Measurements from ENCODE around the gene RAB25. TPM values are rescaled to one million over a fixed set of nuclear protein-coding genes. Genes with fewer than 3 reads are reported as not detected.

RAB25 gene
- total RNA-seq: 0.09 TPM in 1 of 2 replicates, not detected in the other

DNA sequence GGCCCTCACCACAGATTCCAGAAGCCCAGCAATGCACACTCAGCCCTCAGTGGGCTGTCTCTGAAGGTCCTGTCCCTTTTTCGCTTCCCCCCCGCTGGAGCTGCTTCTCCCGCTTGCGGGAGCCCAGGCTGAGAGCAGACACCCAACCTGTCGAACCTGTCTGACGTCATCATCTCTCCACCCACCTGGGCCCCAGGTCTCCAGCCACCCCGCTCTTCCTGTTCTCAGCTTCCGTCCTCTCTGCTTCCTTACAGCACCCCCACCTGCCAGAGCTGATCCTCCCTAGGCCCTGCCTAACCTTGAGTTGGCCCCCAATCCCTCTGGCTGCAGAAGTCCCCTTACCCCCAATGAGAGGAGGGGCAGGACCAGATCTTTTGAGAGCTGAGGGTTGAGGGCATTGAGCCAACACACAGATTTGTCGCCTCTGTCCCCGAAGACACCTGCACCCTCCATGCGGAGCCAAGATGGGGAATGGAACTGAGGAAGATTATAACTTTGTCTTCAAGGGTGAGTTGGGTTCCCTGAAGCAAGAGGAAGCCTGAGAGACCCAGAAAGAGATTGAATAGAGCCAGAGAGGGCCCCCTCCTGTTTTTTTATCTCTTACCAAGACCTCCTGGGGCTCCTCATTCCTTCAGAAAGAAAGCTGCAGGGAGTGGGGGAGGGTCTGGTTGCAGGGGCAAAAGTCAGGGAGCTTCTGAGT lies at the start of gene RAB25:
RAB25 (plus strand) TSS at position 224 of the 700 bp plus-strand sequence; CDS start at position 465, 241 bp downstream.

GRCh38 chr1:156020293-156021092 lies 40.5 kb upstream of the RAB25 start, which contains the start of gene SSR2:
Gene SSR2 (minus strand): TSS chr1:156020951. CDS start chr1:156020167, 784 bp downstream.

GRCh38 chr1:156053768-156054499 lies 7.0 kb upstream of the RAB25 start, which contains the start of gene UBQLN4:
Gene UBQLN4 (minus strand): TSS chr1:156053798. CDS start chr1:156053701, 97 bp downstream.

GRCh38 chr1:156054500-156055280 lies 6.3 kb upstream of the RAB25 start, which contains the start of gene LAMTOR2:
Gene LAMTOR2 (plus strand): TSS chr1:156054782. CDS start chr1:156054890, 108 bp downstream.

DNA sequence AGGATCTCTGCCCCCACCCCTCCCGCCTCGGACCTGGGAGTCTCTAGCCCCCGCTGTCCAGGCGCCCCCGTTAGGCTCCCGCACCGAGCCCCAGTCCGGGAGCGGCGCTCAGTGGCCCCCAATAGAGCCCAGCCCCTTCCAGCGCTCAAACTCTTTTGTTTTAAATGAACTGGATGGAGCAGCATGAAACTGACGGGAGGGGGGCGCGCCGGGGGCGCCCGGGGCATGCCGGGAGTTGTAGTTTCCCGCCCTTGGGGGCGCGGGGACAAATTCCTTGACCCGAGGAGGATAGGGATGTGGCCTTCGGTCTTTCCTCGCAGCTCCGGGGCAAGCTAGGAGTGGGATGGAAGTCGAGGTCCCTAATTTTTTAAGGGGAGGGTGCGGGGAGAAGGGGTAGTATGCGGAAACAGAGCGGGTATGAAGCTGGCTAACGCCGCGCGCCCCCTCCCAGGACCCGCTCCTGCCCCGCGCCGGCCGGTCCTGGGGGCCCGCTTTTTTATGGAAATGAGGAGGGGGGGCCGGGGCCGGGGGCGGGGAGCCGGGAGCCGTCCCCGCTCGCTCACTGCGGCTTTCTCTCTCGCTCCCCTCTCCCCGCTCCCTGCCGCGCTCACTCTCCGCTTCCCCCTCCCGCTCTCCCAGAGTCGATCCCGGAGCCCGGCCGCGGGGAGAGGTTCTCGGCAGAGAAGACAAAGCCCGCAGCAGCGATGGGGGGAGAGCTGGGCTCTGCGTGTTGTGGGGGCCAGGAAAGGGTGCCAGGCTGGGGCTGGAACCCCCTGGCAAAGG lies 21.5 kb downstream of the RAB25 start, which contains the start of gene MEX3A:
MEX3A (minus strand) TSS at position 157 of the 783 bp plus-strand sequence. CDS start 467 bp downstream, outside the sequence.

DNA sequence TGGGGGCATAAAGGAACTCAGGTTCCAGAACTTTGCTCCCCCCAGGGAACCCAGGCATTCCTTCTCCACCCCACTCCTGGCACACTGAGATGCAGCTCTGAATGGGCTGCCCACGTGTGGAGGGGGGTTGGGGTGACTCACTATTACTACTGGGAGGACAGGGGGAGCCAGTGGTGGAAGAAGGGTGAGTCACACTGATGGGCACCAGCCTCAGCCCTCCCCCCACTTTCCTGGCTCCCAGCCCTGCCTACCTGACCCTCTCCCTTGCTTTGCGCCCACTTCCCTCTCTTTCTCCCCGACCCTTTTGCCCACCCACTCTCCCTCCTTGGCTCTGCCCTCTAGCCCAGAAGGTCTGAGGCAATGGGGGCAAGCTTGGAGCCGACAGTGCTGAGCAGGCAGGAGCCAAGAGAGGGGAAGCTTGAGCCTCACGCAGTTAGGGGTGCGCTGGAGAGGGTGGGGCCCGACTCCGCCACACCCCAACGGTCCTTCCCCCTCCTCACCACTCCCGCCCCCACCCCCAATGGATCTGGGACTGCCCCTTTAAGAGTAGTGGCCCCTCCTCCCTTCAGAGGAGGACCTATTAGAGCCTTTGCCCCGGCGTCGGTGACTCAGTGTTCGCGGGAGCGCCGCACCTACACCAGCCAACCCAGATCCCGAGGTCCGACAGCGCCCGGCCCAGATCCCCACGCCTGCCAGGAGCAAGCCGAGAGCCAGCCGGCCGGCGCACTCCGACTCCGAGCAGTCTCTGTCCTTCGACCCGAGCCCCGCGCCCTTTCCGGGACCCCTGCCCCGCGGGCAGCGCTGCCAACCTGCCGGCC lies 53.4 kb downstream of the RAB25 start, which contains the start of gene LMNA:
LMNA (plus strand) TSS at position 611 of the 818 bp plus-strand sequence. CDS start 208 bp downstream, outside the sequence.

Other genes with a start within 250 kb of the RAB25 start
- gene GON4L, start 203.9 kb upstream of the RAB25 start, total RNA-seq: 23.6 and 24.1 TPM in 2 replicates
- 37.8 and 39.4 TPM in 2 replicates for gene SYT11, start 201.6 kb upstream of the RAB25 start, total RNA-seq
- gene RIT1, start 149.8 kb upstream of the RAB25 start, total RNA-seq: 24.6 and 40.6 TPM in 2 replicates
- gene KHDC4, start 126.7 kb upstream of the RAB25 start, total RNA-seq: 18.0 and 24.0 TPM in 2 replicates
- gene RXFP4, start 119.5 kb upstream of the RAB25 start, total RNA-seq: not detected in 2 replicates
- 68.9 and 151 TPM in 2 replicates for gene ARHGEF2, start 82.6 kb upstream of the RAB25 start, total RNA-seq
- 363 and 500 TPM in 2 replicates for gene SSR2, start 40.2 kb upstream of the RAB25 start, total RNA-seq
- 6.4 and 6.9 TPM in 2 replicates for gene UBQLN4, start 7.4 kb upstream of the RAB25 start, total RNA-seq
- gene LAMTOR2, start 6.4 kb upstream of the RAB25 start, total RNA-seq: 68.1 and 77.3 TPM in 2 replicates
- 1.2 and 1.4 TPM in 2 replicates for gene MEX3A, start 21.3 kb downstream of the RAB25 start, total RNA-seq
- gene LMNA, start 53.6 kb downstream of the RAB25 start, total RNA-seq: 1,299 and 1,396 TPM in 2 replicates
- 0.95 and 1.6 TPM in 2 replicates for gene SEMA4A, start 92.4 kb downstream of the RAB25 start, total RNA-seq
- 5.5 and 6.0 TPM in 2 replicates for gene SLC25A44, start 132.9 kb downstream of the RAB25 start, total RNA-seq
- gene PMF1, start 151.8 kb downstream of the RAB25 start, total RNA-seq: 16.2 and 24.6 TPM in 2 replicates
- gene BGLAP, start 181.0 kb downstream of the RAB25 start, total RNA-seq: 0.16 and 0.26 TPM in 2 replicates
- 0.47 and 0.60 TPM in 2 replicates for gene PAQR6, start 186.9 kb downstream of the RAB25 start, total RNA-seq
- gene SMG5, start 221.7 kb downstream of the RAB25 start, total RNA-seq: 26.0 and 29.8 TPM in 2 replicates
- 1.2 and 1.3 TPM in 2 replicates for gene TMEM79, start 223.2 kb downstream of the RAB25 start, total RNA-seq
- 71.4 and 91.9 TPM in 2 replicates for gene GLMP, start 234.5 kb downstream of the RAB25 start, total RNA-seq
- gene VHLL, start 238.1 kb downstream of the RAB25 start, total RNA-seq: 0.17 TPM in 1 of 2 replicates, not detected in the other

Data from bronchial smooth muscle cell (primary cell).